GM10248 (cell line): ENCODE results near the gene KCTD1.

Experiments used
- CTCF ChIA-PET: fragments of 300-600 bp; sonication (Branson Sonifier 250); formaldehyde crosslinking; extraction: SDS; loops from one replicate; lab custom pipeline; 2021; ENCODE audit warnings: antibody characterized with exemption; lab: Yijun Ruan, JAX
- POLR2A ChIA-PET: fragments of 350-650 bp; sonication (Branson Sonifier 250); formaldehyde crosslinking; extraction: SDS; loops from one replicate; lab custom pipeline; 2020; ENCODE audit warnings: antibody characterized with exemption; lab: Yijun Ruan, JAX
- DNase-seq: peaks from one replicate; pipeline ENCODE4 v3.0.0; 2012; ENCODE audit errors: extremely low spot score
- TF ChIP-seq, protein P1 (sequence below): IDR thresholded peaks from 2 replicates; pipeline ENCODE4 v1.5.1; 2012; ENCODE audit warnings: mild to moderate bottlenecking, low read depth; ENCODE audit errors: extremely low read depth, missing control alignments, control extremely low read depth

The KCTD1 gene

DNA sequence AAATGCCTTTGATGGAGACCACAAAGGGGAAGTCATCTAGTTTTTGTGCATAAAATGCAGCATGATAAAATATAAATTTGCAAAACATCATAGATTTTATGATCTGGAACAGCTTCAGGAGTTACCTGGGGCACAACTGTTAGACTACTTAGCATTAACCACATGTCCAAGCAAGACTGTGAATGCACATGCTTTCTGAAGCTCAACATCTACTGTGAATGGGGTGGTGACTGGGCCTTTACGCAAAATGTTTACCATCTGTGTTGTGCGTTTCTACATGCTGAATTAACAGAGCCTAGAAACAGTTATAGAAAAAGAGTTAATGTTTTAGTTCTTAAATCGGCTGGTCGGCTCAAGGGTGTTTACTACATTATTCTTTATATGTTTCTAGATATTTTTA is 45.5 kb downstream of the KCTD1 start:
- POLR2A ChIA-PET: no interaction called here
- CTCF ChIA-PET: no interaction called here
- no peak for DNase-seq
- TF ChIP-seq, protein P1, sequence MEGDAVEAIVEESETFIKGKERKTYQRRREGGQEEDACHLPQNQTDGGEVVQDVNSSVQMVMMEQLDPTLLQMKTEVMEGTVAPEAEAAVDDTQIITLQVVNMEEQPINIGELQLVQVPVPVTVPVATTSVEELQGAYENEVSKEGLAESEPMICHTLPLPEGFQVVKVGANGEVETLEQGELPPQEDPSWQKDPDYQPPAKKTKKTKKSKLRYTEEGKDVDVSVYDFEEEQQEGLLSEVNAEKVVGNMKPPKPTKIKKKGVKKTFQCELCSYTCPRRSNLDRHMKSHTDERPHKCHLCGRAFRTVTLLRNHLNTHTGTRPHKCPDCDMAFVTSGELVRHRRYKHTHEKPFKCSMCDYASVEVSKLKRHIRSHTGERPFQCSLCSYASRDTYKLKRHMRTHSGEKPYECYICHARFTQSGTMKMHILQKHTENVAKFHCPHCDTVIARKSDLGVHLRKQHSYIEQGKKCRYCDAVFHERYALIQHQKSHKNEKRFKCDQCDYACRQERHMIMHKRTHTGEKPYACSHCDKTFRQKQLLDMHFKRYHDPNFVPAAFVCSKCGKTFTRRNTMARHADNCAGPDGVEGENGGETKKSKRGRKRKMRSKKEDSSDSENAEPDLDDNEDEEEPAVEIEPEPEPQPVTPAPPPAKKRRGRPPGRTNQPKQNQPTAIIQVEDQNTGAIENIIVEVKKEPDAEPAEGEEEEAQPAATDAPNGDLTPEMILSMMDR: no peak

DNA sequence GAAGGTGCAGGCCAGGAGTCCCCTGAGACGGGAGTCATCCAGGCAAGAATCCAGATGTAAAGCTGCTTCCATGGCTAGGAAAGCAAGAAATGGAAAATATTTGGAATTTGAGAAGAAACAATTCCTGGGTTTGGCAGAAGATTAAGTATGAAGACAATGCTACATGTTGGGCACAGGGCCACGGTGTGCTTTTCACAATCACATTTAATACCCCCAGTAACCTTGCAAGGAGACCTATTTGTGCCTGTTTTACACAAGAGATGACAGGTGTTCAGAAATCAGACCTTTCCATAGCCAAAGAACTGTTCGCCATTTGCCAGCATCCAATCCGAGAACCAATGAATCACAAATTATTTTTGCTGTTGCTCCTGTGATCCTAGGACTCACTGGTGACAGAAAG is 50.5 kb downstream of the KCTD1 start:
- no peak for DNase-seq
- ChIA-PET CTCF (interaction anchor here (3.3 kb wide), 1 partner anchor 11 kb away, joined by 16 read pairs; no protein-coding TSS in a partner anchor), POLR2A (no interaction called here)
- TF ChIP-seq, protein P1: no peak

DNA sequence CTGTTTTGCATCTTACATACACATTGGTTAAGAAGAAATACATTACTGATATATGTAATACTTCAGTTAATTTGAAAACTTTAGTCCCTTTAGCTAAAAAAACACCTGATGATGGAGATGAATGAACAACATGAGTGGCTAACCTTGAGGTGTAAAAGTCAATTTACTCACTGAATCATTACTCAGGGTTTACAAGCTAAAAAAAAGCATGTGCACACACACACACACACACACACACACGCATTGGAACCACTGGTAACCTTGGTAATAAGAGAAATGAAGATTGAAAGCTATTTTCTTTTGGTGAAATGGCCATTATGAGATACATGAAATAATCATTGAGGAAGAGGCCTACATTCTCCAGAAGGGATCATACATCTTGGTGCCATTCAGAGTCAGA is 51.8 kb downstream of the KCTD1 start:
- TF ChIP-seq, protein P1: no peak
- CTCF ChIA-PET: interaction anchor here (0.9 to 3.3 kb wide), 7 partner anchors 10 to 125 kb away, joined by 3 to 16 read pairs (median 3); no protein-coding TSS in a partner anchor
- POLR2A ChIA-PET: no interaction called here

DNA sequence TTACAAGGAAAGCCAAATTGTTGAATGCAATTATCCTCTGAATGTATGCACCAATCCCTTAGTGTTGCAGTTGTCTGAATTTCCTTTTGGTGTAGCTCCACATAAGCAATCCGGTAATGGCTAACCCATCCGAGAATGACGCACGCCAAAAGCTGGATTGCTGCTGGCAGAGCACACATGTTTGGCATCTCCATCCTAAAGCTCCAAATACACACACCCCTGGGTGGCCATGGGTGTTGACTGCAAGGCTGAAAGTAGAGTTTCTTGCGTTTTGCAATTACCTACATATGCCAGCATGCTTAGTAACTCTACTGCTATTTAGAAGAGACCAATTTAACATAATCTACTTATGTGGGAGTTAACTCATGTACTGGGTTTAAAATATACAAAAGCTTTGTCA is 53.1 kb downstream of the KCTD1 start:
- POLR2A ChIA-PET: no interaction called here
- TF ChIP-seq, protein P1: no peak
- DNase-seq: no peak
- CTCF ChIA-PET: interaction anchor here (0.9 to 3.3 kb wide), 7 partner anchors 8 to 126 kb away, joined by 3 to 16 read pairs (median 3); no protein-coding TSS in a partner anchor

More for the DNA sequence above, 51.8 kb downstream of the KCTD1 start:
- no peak for DNase-seq

DNA sequence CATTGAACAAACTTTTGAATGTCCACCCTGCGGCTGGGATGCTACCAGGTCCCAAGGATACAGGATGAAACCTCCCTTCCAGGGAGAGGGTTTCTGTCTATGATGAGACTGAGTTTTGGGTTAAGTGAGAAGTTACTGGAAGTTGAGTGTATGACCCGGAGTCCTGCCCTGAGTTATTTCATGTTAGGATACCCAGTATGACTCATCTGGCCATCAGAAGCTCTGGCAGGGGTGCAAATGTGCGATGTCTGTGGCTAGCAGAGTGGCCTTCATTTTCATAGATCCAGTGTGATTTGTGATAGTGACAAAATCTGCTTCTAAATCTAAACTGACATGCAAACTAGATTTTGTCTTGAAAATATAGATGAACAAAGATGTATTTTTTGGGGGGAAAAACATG is 55.3 kb downstream of the KCTD1 start:
- POLR2A ChIA-PET: no interaction called here
- CTCF ChIA-PET: no interaction called here
- TF ChIP-seq, protein P1: no peak
- DNase-seq: no peak

DNA sequence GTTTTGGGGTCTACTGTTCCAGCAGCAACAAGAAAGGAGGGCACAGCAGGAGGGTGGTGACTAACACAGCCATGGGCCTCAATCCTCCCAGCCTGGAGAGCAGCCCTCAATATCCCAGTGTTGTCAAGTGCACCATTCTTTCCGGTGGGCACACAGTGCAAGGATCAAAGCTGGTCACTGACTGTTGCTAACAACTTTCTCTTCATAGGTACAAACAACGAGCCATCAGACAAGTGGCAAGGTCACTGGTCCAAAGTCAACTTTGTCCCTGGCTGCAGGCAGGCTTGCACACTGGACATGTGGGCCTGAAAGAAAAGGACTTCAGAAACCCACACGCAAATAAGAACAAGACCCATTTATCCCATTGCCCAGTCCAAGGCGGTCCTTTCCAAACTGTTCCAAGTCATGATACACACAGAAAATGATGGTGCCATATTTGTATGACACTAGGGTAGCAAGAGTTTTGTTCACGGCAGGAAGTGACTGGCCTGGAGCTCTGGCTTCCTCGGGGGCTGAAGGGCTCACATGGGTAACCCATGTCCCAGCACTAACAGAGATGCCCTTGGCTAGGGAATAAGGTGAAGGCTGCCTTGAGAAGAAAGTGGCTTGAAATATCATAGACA is 57.0 kb downstream of the KCTD1 start:
- TF ChIP-seq, protein P1: no peak
- ChIA-PET CTCF (no interaction called here), POLR2A (no interaction called here)
- no peak for DNase-seq
